NCI-H1694 (cell line): ENCODE data around the gene RNF213.
"Not testable (repeated sequence)": the region's sequence is repeated elsewhere in the genome, so short reads cannot be mapped to it uniquely, and the experiment has no call there.

Experiments used
- DNase-seq: peaks from one replicate; lab custom pipeline; 2025; lab: John Stamatoyannopoulos, UW

Gene RNF213

GRCh38 chr17:80295146-80295545 lies 34.5 kb downstream of the RNF213 start:
- no peak for DNase-seq

- DNase-seq = no peak
Measured at GRCh38 chr17:80295559-80295958, 34.9 kb downstream of the RNF213 start.

GRCh38 chr17:80296221-80296620 lies 35.6 kb downstream of the RNF213 start:
- DNase-seq = no peak

- DNase-seq = no peak
Measured at GRCh38 chr17:80297996-80298560, 37.4 kb downstream of the RNF213 start.

DNA sequence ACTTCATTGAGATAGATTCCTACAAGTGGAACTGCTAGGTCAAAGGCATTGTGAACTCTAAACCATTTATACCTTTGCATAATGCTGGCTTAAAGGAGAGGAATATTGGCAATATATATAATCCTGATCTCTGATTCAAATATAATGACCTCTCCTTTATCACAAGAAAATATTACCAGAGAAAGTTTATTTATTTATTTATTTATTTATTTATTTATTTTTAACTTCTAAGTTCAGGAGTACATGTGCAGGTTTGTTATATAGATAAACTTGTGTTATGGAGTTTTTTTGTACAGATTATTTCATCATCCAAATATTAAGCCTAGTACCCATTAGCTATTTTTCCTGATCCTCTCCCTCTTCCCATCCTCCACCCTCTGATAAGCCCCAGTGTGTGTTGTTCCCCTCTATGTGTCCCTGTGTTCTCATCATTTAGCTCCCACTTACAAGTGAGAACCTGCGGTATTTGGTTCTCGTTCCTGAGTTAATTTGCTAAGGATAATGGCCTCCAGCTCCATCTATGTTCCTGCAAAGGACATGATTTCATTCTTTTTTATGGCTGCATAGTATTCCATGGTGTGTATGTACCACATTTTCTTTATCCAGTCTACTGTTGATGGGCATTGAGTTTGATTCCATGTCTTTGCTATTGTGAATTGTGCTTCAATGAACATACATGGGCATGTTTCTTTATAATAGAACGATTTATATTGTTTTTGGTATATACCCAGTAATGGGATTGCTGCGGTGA lies 38.9 kb downstream of the RNF213 start:
- not testable (repeated sequence) for DNase-seq

DNA sequence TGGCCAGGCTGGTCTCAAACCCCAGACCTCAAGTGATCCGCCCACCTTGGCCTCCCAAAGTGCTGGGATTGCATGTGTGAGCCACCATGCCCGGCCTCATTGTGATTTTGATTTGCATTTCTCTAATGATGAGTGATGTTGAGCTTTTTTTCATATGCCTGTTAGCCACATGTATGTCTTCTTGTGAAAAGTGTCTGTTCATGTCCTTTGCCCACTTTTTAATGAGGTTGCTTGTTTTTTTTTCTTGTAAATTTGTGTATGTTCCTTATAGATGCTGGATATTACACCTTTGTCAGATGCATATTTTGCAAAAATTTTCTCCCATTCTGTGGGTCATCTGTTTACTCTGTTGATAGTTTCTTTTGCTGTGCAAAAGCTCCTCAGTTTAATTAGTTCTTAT lies 40.1 kb downstream of the RNF213 start:
- not testable (repeated sequence) for DNase-seq

GRCh38 chr17:80303824-80304223 lies 43.2 kb downstream of the RNF213 start:
- no peak for DNase-seq

- DNase-seq = no peak
Measured at GRCh38 chr17:80307994-80308691, 47.5 kb downstream of the RNF213 start.

GRCh38 chr17:80308692-80309517 lies 48.3 kb downstream of the RNF213 start:
- no peak for DNase-seq

GRCh38 chr17:80311216-80311827 lies 50.7 kb downstream of the RNF213 start:
- no peak for DNase-seq

GRCh38 chr17:80312621-80313135 lies 52.0 kb downstream of the RNF213 start:
- DNase-seq = no peak

- DNase-seq = no peak
Measured at GRCh38 chr17:80313160-80313829, 52.6 kb downstream of the RNF213 start.

DNA sequence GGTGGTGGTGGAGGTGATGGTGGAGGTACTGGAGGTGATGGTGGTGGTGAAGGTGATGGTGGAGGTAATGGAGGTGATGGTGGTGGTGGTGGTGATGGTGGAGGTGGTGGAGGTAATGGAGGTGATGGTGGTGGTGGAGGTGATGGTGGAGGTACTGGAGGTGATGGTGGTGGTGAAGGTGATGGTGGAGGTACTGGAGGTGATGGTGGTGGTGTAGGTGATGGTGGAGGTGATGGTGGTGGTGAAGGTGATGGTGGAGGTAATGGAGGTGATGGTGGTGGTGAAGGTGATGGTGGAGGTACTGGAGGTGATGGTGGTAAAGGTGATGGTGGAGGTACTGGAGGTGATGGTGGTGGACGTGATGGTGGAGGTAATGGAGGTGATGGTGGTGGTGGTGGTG lies 53.3 kb downstream of the RNF213 start:
- not testable (repeated sequence) for DNase-seq

GRCh38 chr17:80315517-80316182 lies 55.0 kb downstream of the RNF213 start:
- no peak for DNase-seq

GRCh38 chr17:80316431-80316830 lies 55.8 kb downstream of the RNF213 start:
- no peak for DNase-seq

DNA sequence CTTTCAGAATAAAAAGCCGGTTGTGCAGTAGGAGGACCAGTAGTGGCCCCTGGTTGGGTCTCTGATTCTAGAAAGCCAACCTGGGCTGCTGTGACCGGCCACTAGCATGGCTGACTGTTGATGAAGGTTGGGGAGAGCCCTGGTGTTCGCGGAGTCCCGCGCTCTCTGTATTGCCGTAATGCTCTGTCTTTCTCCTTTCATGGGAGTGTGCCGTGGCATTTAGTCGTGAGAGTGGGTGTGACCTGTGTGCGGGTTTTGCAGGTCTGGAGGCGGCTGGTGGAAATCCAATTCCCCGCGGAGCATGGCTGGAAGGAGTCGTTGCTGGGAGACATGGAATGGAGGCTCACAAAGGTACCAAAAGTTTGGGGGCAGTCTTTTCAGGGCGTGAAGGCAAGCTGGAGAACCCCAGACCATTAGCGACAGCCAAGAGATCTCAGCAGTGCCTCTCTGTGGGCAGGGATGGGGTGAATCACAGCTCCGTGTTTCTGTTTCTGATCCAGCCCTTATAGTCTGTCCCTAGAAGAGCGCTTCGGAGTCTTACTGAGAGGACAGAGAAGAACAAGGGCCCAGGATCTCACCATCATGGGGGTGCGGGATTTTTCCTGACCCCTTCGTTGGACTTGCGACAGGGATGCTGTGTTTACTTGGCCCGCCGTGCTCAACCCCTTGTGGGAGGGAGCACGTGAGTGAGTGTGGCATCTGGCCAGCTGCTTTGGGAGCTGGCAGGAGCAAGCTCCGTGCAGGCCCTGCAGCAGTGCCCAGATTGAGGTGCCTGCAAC lies 56.5 kb downstream of the RNF213 start:
- DNase-seq = no peak

DNA sequence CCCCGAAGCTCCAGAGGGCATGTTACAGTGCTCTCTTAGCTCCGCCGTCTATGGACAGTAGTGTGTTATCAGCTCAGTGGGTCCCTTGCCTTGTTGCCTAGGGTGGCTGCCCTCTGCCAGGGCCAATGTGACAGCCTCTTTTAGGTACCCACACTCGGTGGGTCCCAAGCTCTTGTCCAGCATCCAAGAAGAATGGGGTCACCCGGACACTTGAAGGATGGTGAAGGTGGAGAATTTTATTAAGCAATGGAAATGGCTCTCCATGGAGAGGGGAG lies 57.0 kb downstream of the RNF213 start:
- DNase-seq = no peak

- DNase-seq = no peak
Measured at GRCh38 chr17:80318166-80318565, 57.5 kb downstream of the RNF213 start.

GRCh38 chr17:80319262-80319998 lies 58.8 kb downstream of the RNF213 start:
- DNase-seq = no peak
